ENCODE measurements around the gene IFNA7.
"Not testable (repeated sequence)": the region's sequence is repeated elsewhere in the genome, so short reads cannot be mapped to it uniquely, and the experiment has no call there.

IFNA7 gene

GRCh38 chr9:21171351-21171750, 30.7 kb downstream of the IFNA7 start:
- Histone ChIP-seq H3K4me2 (ENCODE audit: low read length) (no peak overlapping the region), H3K4me1 (ENCODE audit: insufficient read depth, low read length, severe bottlenecking) (no peaks in the 10 kb centered on the region)

GRCh38 chr9:21166560-21166959, 35.4 kb downstream of the IFNA7 start, which contains the start of gene IFNA21:
TSS of gene IFNA21 (minus strand) at chr9:21166660. CDS start at chr9:21166612, 48 bp downstream.
- H3K4me2 ChIP-seq (ENCODE audit: low read length); H3K27me3 ChIP-seq (ENCODE audit: insufficient read depth, low read length); H3K27ac ChIP-seq (ENCODE audit: low read depth, low read length, poor library complexity, severe bottlenecking); H3K4me1 ChIP-seq (ENCODE audit: insufficient read depth, low read length, severe bottlenecking); H3K9me2 ChIP-seq (ENCODE audit: low read depth, low read length); H3F3A ChIP-seq (ENCODE audit: insufficient read depth, low read length); H3K79me2 ChIP-seq (ENCODE audit: insufficient read depth, low read length); H3K9me3 ChIP-seq (ENCODE audit: low read length); H3K36me3 ChIP-seq (ENCODE audit: insufficient read depth, low read length); H2AFZ ChIP-seq (ENCODE audit: low read length); H4K20me1 ChIP-seq (ENCODE audit: insufficient read depth, low read length); H3K9ac ChIP-seq (ENCODE audit: low read length); H3K4me3 ChIP-seq (ENCODE audit: low read depth, low read length, poor library complexity, severe bottlenecking): not testable (repeated sequence)

More at GRCh38 chr9:21171351-21171750, 30.7 kb downstream of the IFNA7 start:
- H3K79me2 ChIP-seq (ENCODE audit: insufficient read depth, low read length) = no peaks in the 10 kb centered on the region
- H3K36me3 ChIP-seq (ENCODE audit: insufficient read depth, low read length) = no peaks in the 10 kb centered on the region
- no peaks in the 10 kb centered on the region for H4K20me1 ChIP-seq (ENCODE audit: insufficient read depth, low read length)
- no peaks in the 10 kb centered on the region for H3K9me2 ChIP-seq (ENCODE audit: low read depth, low read length)
- H3K27ac ChIP-seq (ENCODE audit: low read depth, low read length, poor library complexity, severe bottlenecking) = no peak overlapping the region
- H3K4me3 ChIP-seq (ENCODE audit: low read depth, low read length, poor library complexity, severe bottlenecking) = no peak overlapping the region
- no peak overlapping the region for H2AFZ ChIP-seq (ENCODE audit: low read length)
- TF ChIP-seq EZH2 (IDR thresholded peaks at IDR 0.05; ENCODE audit: borderline replicate concordance, low read length) (no peak), CTCF (IDR thresholded peaks at IDR 0.05; ENCODE audit: low read length) (no peak)
- H3K9me3 ChIP-seq (ENCODE audit: low read length) = no peaks in the 10 kb centered on the region
- no peak overlapping the region for H3K9ac ChIP-seq (ENCODE audit: low read length)
- H3F3A ChIP-seq (ENCODE audit: insufficient read depth, low read length) = no peaks in the 10 kb centered on the region
- no peaks in the 10 kb centered on the region for H3K27me3 ChIP-seq (ENCODE audit: insufficient read depth, low read length)

GRCh38 chr9:21165516-21165915, 36.5 kb downstream of the IFNA7 start:
- Histone ChIP-seq H4K20me1 (ENCODE audit: insufficient read depth, low read length) (no peaks in the 10 kb centered on the region), H3K9me3 (ENCODE audit: low read length) (no peaks in the 10 kb centered on the region), H3K9me2 (ENCODE audit: low read depth, low read length) (no peaks in the 10 kb centered on the region), H3K27me3 (ENCODE audit: insufficient read depth, low read length) (no peaks in the 10 kb centered on the region), H2AFZ (ENCODE audit: low read length) (no peak overlapping the region), H3K4me2 (ENCODE audit: low read length) (no peak overlapping the region), H3K79me2 (ENCODE audit: insufficient read depth, low read length) (no peaks in the 10 kb centered on the region), H3K36me3 (ENCODE audit: insufficient read depth, low read length) (no peaks in the 10 kb centered on the region), H3F3A (ENCODE audit: insufficient read depth, low read length) (no peaks in the 10 kb centered on the region), H3K4me3 (ENCODE audit: low read depth, low read length, poor library complexity, severe bottlenecking) (no peak overlapping the region), H3K9ac (ENCODE audit: low read length) (no peak overlapping the region), H3K4me1 (ENCODE audit: insufficient read depth, low read length, severe bottlenecking) (no peaks in the 10 kb centered on the region), H3K27ac (ENCODE audit: low read depth, low read length, poor library complexity, severe bottlenecking) (no peak overlapping the region)
- TF ChIP-seq EZH2 (IDR thresholded peaks at IDR 0.05; ENCODE audit: borderline replicate concordance, low read length) = no peak
- TF ChIP-seq CTCF (IDR thresholded peaks at IDR 0.05; ENCODE audit: low read length) = no peak

GRCh38 chr9:21160178-21160577, 41.8 kb downstream of the IFNA7 start:
- Histone ChIP-seq H3K9me3 (ENCODE audit: low read length) (no peaks in the 10 kb centered on the region), H3K4me2 (ENCODE audit: low read length) (no peak overlapping the region), H3K4me1 (ENCODE audit: insufficient read depth, low read length, severe bottlenecking) (no peaks in the 10 kb centered on the region), H3K9me2 (ENCODE audit: low read depth, low read length) (no peaks in the 10 kb centered on the region), H3K36me3 (ENCODE audit: insufficient read depth, low read length) (no peaks in the 10 kb centered on the region), H3K27me3 (ENCODE audit: insufficient read depth, low read length) (no peaks in the 10 kb centered on the region), H3F3A (ENCODE audit: insufficient read depth, low read length) (no peaks in the 10 kb centered on the region), H4K20me1 (ENCODE audit: insufficient read depth, low read length) (no peaks in the 10 kb centered on the region), H3K27ac (ENCODE audit: low read depth, low read length, poor library complexity, severe bottlenecking) (no peak overlapping the region), H3K4me3 (ENCODE audit: low read depth, low read length, poor library complexity, severe bottlenecking) (no peak overlapping the region), H3K79me2 (ENCODE audit: insufficient read depth, low read length) (no peaks in the 10 kb centered on the region), H3K9ac (ENCODE audit: low read length) (no peak overlapping the region), H2AFZ (ENCODE audit: low read length) (no peak overlapping the region)
- no peak for TF ChIP-seq CTCF (IDR thresholded peaks at IDR 0.05; ENCODE audit: low read length)
- TF ChIP-seq EZH2 (IDR thresholded peaks at IDR 0.05; ENCODE audit: borderline replicate concordance, low read length) = no peak

Measured in OCI-LY1 (cell line).